ENCODE data around the gene LARGE1.

The LARGE1 gene

GRCh38 chr22:33352768-33353167 lies 567.5 kb downstream of the LARGE1 start:
- TF ChIP-seq USF1 (IDR thresholded peaks at IDR 0.05) (no peak), EGR1 (IDR thresholded peaks at IDR 0.05) (no peak), YY1 (IDR thresholded peaks at IDR 0.05; ENCODE audit: low read depth) (no peak), RAD21 (IDR thresholded peaks at IDR 0.05; ENCODE audit: low read depth) (no peak), FOXM1 (IDR thresholded peaks at IDR 0.05; ENCODE audit: borderline replicate concordance, low read depth) (no peak), CREB1 (IDR thresholded peaks at IDR 0.05; ENCODE audit: low read depth) (no peak), TAF1 (IDR thresholded peaks at IDR 0.05; ENCODE audit: low read depth) (no peak), EP300 (IDR thresholded peaks at IDR 0.05; ENCODE audit: borderline replicate concordance) (no peak), REST (IDR thresholded peaks at IDR 0.05; ENCODE audit: low read depth) (no peak), ZBTB7A (IDR thresholded peaks at IDR 0.05; ENCODE audit: low read depth) (no peak), TEAD4 (IDR thresholded peaks at IDR 0.05) (no peak), TCF12 (IDR thresholded peaks at IDR 0.05; ENCODE audit: low read depth) (no peak), CEBPB (IDR thresholded peaks at IDR 0.05) (no peak), NFIC (IDR thresholded peaks at IDR 0.05) (no peak)
- TF ChIP-seq, protein P1, sequence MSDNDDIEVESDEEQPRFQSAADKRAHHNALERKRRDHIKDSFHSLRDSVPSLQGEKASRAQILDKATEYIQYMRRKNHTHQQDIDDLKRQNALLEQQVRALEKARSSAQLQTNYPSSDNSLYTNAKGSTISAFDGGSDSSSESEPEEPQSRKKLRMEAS (IDR thresholded peaks at IDR 0.05), result no peak

DNA sequence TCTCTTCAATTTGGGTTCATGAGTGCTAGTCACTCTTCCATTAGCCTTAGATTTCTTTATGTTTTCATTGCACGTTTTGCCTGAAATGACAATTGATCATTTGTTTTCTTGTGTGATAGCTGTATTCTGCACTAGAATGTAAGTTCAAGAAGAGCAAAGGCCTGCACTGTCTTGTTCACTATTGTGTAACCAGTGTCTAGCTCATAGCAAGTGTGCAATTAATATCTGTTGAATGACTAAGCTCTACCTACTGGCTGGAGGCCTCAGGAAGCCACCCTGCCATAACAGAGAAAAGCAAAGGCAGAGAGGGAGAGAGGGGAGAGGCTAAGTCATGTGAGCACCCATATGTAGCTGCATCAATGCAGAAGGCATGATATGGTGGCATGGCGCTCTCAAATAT lies 569.3 kb downstream of the LARGE1 start:
- TF ChIP-seq CEBPB (IDR thresholded peaks at IDR 0.05) (no peak), ZBTB7A (IDR thresholded peaks at IDR 0.05; ENCODE audit: low read depth) (no peak), FOXM1 (IDR thresholded peaks at IDR 0.05; ENCODE audit: borderline replicate concordance, low read depth) (no peak), REST (IDR thresholded peaks at IDR 0.05; ENCODE audit: low read depth) (no peak), NFIC (IDR thresholded peaks at IDR 0.05) (no peak), USF1 (IDR thresholded peaks at IDR 0.05) (no peak), TCF12 (IDR thresholded peaks at IDR 0.05; ENCODE audit: low read depth) (no peak), TAF1 (IDR thresholded peaks at IDR 0.05; ENCODE audit: low read depth) (no peak), YY1 (IDR thresholded peaks at IDR 0.05; ENCODE audit: low read depth) (no peak), EP300 (IDR thresholded peaks at IDR 0.05; ENCODE audit: borderline replicate concordance) (no peak), EGR1 (IDR thresholded peaks at IDR 0.05) (no peak), CREB1 (IDR thresholded peaks at IDR 0.05; ENCODE audit: low read depth) (no peak), RAD21 (IDR thresholded peaks at IDR 0.05; ENCODE audit: low read depth) (no peak)
- TF ChIP-seq, protein P1 (IDR thresholded peaks at IDR 0.05), result no peak

- no peak for TF ChIP-seq YY1 (IDR thresholded peaks at IDR 0.05; ENCODE audit: low read depth)
- no peak for TF ChIP-seq EP300 (IDR thresholded peaks at IDR 0.05; ENCODE audit: borderline replicate concordance)
- no peak for TF ChIP-seq TEAD4 (IDR thresholded peaks at IDR 0.05)
- TF ChIP-seq TAF1 (IDR thresholded peaks at IDR 0.05; ENCODE audit: low read depth), result no peak
- TF ChIP-seq, protein P1 (IDR thresholded peaks at IDR 0.05), result no peak
- TF ChIP-seq EGR1 (IDR thresholded peaks at IDR 0.05), result no peak
- no peak for TF ChIP-seq REST (IDR thresholded peaks at IDR 0.05; ENCODE audit: low read depth)
- no peak for TF ChIP-seq ZBTB7A (IDR thresholded peaks at IDR 0.05; ENCODE audit: low read depth)
- TF ChIP-seq CEBPB (IDR thresholded peaks at IDR 0.05), result no peak
- no peak for TF ChIP-seq FOXM1 (IDR thresholded peaks at IDR 0.05; ENCODE audit: borderline replicate concordance, low read depth)
- no peak for TF ChIP-seq RAD21 (IDR thresholded peaks at IDR 0.05; ENCODE audit: low read depth)
- no peak for TF ChIP-seq USF1 (IDR thresholded peaks at IDR 0.05)
- no peak for TF ChIP-seq NFIC (IDR thresholded peaks at IDR 0.05)
- TF ChIP-seq TCF12 (IDR thresholded peaks at IDR 0.05; ENCODE audit: low read depth), result no peak
Measured at GRCh38 chr22:33350491-33350890, 569.8 kb downstream of the LARGE1 start.
